IPS DF 4.7 (cell line): ENCODE measurements around the gene CD177.
"Not testable (repeated sequence)": the region's sequence is repeated elsewhere in the genome, so short reads cannot be mapped to it uniquely, and the experiment has no call there.

ENCODE experiments used
- DNase-seq: peaks from one replicate; pipeline ENCODE4 v3.0.0-alpha.2; 2013; ENCODE audit warnings: low spot score; ENCODE audit errors: extremely low read depth

Gene CD177

GRCh38 chr19:43353606-43354304 lies at the start of gene CD177:
TSS of gene CD177 (plus strand) at chr19:43353686. CDS start at chr19:43353715, 29 bp downstream.
- no peak for DNase-seq

- no peak for DNase-seq
Measured at GRCh38 chr19:43305642-43306041, 47.8 kb upstream of the CD177 start.

GRCh38 chr19:43306097-43306496 lies 47.4 kb upstream of the CD177 start:
- no peak for DNase-seq

- no peak for DNase-seq
Measured at GRCh38 chr19:43308244-43308815, 45.2 kb upstream of the CD177 start.

GRCh38 chr19:43309466-43309865 lies 44.0 kb upstream of the CD177 start:
- no peak for DNase-seq

GRCh38 chr19:43310221-43310620 lies 43.3 kb upstream of the CD177 start:
- no peak for DNase-seq

GRCh38 chr19:43311256-43311655 lies 42.2 kb upstream of the CD177 start:
- DNase-seq = no peak

GRCh38 chr19:43311706-43312105 lies 41.8 kb upstream of the CD177 start:
- no peak for DNase-seq

GRCh38 chr19:43313711-43314495 lies 39.6 kb upstream of the CD177 start:
- no peak for DNase-seq

- no peak for DNase-seq
Measured at GRCh38 chr19:43315851-43316250, 37.6 kb upstream of the CD177 start.

GRCh38 chr19:43316591-43317319 lies 36.7 kb upstream of the CD177 start:
- DNase-seq = no peak

GRCh38 chr19:43318203-43318602 lies 35.3 kb upstream of the CD177 start:
- no peak for DNase-seq

GRCh38 chr19:43318796-43319314 lies 34.6 kb upstream of the CD177 start:
- DNase-seq = no peak

- no peak for DNase-seq
Measured at GRCh38 chr19:43320546-43320945, 32.9 kb upstream of the CD177 start.

- DNase-seq = not testable (repeated sequence)
Measured at GRCh38 chr19:43326761-43327160, 26.7 kb upstream of the CD177 start.

- not testable (repeated sequence) for DNase-seq
Measured at GRCh38 chr19:43328561-43328960, 24.9 kb upstream of the CD177 start.

- DNase-seq = not testable (repeated sequence)
Measured at GRCh38 chr19:43329049-43329448, 24.4 kb upstream of the CD177 start.

- DNase-seq = no peak
Measured at GRCh38 chr19:43329989-43330388, 23.5 kb upstream of the CD177 start.

GRCh38 chr19:43330726-43331434 lies 22.6 kb upstream of the CD177 start:
- DNase-seq = no peak

- DNase-seq = no peak
Measured at GRCh38 chr19:43331435-43332010, 22.0 kb upstream of the CD177 start.
